Fibroblast of gingiva (primary cell): Measurements from ENCODE around the gene TCN1.
"Not testable (repeated sequence)": the region's sequence is repeated elsewhere in the genome, so short reads cannot be mapped to it uniquely, and the experiment has no call there.

ENCODE experiments used
- DNase-seq: peaks from one replicate; pipeline ENCODE4 v3.0.0-alpha.2; 2011; ENCODE audit warnings: low read depth

TCN1 gene

DNA sequence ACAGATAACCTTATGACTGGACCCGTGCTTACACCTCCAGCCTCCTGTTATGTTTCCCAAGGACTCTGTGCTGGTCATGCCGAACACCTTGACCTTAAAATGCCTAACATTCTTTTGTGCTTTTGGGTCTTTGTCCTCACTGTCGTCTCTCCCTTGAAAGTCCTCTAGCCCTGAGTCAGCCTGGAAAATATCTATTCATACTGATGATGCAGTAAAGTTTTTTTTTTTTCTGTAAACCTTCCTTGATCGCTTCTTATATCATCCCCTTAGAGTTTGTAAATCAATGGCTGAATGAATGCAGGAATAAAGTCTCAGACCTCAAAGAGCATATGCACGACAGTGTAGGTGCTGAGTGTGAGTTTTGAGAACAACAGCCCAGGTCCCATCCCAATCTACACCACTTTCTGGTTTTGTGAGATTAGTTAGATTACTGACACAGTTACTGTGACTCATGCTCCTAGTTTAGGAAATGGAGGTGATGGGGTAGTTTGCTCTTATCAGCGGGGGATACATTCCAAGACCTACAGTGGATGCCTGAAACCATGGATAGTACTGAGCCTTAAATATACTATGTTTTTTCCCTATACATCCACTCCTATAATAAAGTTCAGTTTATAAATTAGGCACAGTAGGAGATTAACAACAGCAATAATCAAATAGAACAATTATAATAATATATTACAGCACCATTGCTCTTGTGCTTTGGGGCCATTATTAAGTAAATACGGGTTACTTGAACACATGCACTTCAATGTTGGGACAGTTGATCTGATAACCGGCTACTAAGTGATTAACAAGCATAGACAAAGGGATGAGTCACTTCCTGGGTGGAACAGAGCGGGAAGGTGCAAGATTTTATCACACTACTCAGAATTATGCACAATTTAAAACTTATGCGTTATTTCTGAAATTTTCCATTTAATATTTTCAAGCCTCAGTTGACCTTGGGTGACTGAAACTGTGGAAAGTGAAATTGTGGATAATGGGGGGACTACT is 8.6 kb downstream of the TCN1 start:
- DNase-seq: no peak

DNA sequence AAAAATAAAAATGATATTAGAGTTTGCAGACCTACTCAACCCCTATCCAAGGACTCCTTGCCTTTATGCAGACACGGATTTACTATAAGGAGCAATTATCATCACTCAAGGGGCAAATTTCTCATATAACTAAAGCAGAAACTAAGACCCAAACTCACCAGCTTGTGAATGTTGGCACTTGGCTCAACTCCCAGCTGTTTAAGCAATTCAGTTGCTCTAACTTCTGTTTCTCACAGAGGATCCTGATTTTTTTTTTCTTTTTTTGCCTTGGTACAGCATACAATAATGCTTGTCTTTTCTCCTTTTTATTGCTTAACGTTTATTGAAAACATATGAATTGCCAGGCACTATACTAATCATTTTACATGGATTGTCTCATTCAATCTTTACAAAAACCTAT is 11.4 kb downstream of the TCN1 start:
- DNase-seq: no peak

DNA sequence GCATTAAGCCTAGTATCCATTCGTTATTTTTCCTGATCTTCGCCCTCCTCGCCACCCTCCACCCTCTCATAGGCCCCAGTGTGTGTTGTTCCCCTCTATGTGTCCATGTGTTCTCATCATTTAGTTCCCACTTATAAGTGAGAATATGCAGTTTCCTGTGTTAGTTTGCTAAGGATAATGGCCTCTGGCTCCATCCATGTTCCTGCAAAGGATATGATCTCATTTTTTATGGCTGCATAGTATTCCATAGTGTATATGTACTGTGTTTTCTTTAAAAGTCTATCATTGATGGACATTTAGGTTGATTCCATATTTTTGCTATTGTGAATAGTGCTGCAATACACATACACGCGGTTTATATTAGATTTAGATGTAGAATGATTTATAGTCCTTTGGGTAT is 14.9 kb downstream of the TCN1 start:
- not testable (repeated sequence) for DNase-seq

DNA sequence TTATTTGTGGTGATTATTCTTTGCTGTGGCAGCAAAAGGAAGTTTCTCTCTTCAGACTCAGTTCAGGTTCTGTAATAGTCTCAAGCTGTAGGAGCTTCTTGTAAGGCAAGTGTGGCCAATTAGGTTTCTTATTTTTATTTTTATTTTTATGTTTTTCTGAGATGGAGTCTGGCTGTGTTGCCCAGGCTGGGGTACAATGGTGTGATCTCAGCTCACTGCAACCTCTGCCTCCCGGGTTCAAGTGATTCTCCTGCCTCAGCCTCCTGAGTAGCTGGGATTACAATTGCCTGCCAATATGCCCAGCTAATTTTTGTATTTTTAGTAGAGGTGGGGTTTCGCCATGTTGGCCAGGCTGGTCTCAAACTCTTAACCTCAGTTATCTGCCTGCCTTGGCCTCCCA is 16.7 kb downstream of the TCN1 start:
- DNase-seq: not testable (repeated sequence)

DNA sequence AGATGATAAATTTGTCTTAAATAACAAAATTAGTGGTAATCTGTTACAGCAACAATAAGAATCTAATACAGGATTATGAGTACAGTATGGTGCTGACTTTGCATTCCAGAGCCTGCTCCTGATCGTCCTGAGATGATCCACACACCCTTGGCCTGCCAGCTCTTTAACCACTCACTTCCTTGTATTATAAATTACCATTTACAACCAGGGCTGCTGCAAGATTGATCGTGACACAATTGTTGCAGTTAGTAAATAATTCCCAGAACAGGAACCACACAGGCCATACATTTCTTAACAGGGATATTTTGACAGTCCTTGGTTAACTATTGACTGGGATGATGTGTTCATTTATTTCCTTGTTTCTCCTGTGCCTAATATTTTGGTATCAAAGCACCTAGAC is 17.2 kb downstream of the TCN1 start:
- DNase-seq: no peak

DNA sequence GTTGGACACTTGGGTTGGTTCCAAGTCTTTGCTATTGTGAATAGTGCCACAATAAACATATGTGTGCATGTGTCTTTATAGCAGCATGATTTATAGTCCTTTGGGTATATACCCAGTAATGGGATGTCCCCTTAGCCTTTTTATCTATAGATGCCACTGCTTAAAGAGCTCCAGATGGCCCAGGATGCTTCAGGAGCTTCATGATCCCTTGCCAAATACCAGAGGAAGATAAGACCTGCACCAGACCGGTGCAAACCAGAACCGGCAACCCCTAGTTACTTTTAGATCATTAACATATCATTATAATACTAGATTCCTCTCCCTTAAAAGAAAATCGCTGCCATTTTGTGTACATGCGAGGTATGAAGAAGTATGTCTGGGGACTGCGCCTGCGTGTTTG is 17.8 kb downstream of the TCN1 start:
- not testable (repeated sequence) for DNase-seq

DNA sequence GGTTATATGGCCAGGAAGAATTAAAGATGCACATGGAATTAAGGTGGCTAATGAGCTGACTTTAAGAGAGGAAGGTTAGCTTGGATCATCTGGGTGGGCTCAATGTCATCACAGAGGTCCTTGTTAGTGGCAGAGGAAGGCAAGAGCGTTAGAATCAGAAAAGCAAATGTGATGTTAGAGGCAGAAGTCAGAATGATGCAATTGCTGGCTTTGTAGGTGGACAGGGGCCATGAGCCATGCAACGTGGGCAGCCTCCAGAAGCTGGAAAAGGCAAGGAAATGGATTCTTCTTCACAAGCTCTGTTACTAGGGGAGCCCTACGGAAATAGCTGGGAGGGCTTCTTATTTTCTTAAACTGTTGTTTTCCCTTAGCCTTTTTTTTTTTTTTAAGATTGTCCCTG is 18.7 kb downstream of the TCN1 start:
- DNase-seq: no peak

DNA sequence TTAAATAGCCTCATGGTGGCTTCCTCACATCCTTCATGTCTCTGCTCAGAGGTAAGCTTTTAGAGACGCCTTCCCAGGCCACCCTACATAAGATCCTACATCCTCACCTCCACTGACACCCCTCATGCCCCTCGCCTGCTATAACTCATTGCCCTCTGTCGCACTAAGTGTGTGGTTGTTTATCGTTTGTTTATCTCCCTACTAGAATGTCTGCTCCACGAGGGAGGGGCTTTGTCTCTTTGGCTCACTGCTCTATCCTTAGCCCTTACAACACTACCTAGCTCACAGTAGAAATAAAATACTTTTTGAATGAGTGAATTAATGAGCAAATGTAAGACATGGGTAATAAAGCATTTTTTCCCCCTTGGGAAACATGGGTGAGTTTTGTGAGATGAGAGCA is 19.7 kb downstream of the TCN1 start:
- no peak for DNase-seq

DNA sequence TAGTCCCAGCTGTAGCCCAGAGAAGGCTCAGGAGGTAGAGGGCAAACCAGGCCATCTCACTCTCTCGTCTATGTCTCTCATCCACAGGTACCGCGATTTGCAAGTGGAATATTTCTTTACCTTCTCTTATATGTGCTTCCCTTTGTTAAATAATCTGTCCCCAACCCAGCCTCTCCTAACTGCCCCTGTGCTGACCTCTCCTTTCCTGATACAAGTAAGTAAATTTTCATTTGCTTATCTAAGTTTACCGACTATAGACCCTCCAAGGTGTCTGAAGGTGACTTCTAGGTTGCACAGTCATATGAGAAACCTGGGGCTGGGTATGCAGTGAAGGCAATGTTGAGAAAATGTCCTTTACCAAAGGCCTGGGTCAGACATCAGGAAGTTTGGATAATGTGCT is 20.9 kb downstream of the TCN1 start, which contains the start of gene CBLIF:
Gene CBLIF, minus strand, starts transcription at position 101 of the 400 bp plus-strand sequence. Its CDS starts 46 bp downstream, at position 55.
- DNase-seq: no peak

DNA sequence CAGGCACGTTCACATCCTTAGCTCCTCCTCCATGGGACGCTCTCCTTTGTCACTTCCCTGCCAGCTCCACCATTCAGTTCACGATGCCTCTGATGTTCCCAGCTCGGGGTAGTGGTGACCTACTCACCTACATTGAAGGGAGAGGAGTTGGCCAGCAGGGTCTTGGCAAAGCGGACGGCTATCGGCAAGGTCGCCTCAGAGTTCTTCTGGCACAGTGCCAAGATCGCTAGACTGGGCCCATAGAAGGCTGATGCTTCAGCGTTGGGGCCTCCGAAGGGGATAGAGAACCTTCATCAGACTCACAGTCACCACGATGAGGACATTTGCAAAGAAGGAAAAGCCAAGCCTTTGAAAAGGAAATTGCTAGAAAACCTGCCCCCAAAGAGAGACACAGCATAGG is 24.0 kb downstream of the TCN1 start:
- DNase-seq: no peak

DNA sequence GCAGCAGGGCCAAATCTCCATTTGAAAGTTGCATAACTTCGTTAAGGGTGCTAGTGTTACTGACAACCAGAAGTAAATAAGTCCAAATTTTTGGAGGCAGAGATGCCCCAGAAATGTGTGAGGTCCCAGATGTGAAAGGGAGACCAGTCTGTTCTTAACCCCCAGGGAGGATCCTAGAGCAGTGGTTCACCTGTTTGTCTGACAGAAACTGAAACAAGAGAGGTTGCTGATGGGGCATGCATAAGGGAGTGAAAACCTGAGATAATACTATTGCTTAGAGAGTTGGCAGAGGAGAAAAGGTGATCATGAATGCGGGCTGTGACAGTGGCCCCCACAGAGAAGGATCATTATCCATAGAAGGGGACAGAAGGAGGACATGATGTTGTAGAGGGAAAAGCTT is 24.8 kb downstream of the TCN1 start:
- no peak for DNase-seq

DNA sequence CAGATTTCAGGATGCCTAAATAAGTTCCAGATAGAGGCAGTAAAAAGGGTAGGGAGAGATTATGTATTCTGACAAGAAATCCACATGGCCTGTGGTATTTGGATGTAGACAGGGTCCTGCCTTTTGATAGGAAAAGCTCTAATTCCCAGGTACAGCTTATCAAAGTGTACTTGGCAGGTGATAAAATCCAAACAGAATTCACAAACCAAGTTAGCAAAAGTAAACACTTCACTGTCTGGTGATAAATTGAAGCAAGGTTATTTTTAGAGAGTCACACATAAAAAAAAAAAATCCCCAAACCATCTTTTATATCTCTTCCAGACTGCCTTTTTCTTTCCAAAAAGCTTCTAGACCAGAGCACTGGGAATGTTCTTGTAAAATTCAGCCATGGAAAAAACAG is 26.7 kb downstream of the TCN1 start:
- no peak for DNase-seq

DNA sequence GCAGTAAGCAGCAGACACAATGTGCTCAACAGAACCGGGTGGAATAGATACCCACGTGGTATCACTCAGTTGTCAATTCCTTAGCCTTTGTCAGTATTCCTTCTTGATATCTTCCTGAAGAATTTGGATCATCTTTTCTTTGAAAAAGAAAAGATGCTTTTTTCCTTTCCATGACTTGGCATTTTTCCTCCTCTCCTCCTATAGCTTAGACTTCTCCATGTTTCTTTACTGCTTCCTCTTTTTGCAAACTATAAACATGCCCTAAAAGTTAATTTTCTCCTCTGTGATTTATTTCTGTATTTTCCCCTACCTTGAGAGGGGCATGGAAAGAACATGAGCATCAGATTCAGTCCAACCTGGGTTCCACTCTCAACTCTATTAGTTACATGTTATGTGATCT is 32.7 kb downstream of the TCN1 start:
- no peak for DNase-seq

DNA sequence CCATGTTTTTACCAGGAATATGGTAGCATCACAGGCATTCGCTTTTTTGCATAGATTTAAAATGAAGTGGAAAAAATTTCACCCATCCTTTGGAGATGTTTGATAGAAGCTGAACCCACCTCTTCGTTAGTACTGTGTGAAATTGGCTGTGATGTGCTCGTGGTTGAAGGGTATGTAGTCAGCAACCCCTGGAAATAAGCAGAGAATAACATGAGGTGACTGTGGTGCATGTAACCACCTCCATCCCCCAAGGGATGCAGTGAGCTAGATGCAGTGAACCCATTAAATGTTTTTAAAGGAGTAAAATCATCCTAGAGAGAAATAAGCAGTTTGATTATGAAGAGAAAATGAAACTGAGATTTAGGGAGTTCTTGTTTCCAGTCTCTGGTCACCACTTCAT is 36.9 kb downstream of the TCN1 start:
- no peak for DNase-seq

DNA sequence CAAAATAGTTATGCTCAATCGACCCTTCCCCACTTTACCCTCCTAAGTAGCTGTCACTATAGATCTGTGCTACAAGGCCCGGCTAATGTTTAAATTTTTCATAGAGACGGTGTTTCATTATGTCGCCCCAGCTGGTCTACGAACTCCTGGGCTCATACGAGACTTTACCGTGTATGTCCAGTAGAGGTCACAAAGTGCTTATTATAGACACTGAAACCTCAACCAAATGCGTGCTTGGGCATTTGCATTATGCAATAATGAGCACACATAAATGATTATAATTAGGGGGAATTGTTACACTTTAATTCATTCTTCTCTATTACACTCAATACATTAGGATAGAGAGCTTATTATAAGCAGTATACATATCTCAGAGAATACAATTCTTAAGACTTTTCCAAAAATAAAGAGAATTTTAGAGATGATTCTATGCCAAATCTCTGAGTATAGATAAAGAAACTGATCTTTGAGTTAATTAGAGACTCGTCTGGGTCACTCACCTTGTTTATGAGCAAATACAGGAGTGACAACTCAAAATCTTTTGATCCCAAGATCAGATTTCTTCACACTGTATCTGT is 43.2 kb downstream of the TCN1 start:
- peak; percentile 52 for DNase-seq

DNA sequence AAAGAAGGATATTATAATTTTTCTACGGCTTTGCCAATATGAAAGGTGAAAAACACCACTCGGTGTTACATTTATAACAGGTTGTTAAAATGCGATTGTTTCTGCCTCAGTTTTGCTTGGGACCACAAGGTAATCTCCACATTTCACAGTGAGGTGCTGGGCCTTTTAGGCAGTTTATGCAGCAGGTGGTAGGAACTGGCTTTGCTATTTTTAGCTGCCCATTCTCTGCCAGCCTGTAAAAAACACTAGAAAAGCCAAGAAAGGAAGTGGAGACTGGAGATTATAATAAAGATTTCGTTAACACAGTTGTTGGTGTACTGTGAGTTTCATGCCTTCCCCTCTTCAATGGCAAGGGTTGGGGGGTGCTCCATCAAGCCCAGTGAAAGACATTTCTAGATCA is 47.7 kb downstream of the TCN1 start:
- no peak for DNase-seq

DNA sequence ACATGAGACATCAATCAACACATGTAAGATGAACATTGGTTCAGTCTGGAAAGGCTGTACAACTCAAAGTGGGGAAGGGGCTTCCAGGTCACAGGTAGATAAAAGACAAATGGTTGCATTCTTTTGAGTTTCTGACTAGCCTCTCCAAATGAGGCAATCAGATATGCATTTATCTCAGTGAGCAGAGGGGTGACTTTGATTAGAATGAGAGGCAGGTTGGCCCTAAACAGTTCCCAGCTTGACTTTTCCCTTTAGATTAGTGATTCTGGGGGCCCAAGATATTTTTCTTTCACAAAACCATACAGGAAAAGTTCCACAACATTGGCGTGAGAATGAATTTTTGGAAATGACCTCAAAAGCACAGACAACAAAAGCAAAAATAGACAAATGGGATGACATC is 49.9 kb downstream of the TCN1 start:
- not testable (repeated sequence) for DNase-seq

DNA sequence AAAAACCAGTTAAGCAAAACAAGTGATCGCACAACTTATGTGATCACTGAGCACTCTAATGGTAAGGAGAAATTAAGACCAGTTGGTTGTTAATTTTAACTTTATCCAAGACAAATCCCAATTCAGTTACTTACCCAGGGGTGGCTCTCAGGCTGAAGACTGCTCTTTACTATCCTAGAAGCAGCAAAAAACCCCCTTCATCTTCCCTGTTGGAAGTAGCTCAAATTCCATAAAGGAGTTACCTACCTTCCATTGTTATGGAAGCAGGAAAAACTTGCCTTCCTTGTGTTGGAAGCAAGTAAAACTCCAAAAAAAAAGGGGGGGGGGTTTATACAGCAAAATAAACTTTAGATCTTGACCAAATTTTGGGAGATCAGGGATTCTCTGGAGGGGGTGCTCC is 50.5 kb downstream of the TCN1 start:
- DNase-seq: no peak

DNA sequence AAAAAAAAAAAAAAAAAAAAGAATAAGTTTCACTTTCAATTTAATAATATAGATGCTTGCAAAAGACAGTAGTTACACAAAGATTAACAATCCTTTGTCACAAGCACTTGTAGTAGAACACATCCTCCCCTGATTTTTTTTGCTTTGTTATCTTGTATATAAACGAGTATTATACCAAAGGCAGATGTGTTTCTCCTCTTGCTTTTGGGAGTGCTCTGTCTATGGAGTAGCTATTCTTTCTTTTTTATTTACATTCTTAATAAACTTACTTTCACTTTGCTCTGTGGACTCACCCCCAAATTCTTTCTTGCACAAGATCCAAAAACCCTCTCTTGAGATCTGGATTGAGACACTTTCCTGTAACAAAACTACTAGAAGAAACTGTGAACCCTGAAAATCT is 52.3 kb downstream of the TCN1 start:
- DNase-seq: no peak

DNA sequence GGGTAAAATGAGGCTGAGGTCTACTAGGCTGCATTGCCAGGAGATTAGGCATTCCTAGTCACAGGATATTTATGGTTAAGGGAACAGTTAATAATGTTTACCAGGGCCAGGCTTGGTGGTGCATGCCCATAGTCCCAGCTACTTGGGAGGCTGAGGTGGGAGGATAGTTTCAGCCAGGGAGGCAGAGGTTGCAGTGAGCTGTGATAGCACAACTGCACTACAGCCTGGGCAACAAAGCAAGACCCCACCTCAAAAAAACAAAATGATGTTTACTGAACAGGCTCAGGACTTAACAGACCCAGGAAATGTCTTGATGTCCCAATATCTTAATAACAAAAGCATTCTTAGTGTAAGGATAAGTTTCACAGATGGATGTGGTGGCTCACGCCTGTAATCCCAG is 52.9 kb downstream of the TCN1 start:
- DNase-seq: no peak

DNA sequence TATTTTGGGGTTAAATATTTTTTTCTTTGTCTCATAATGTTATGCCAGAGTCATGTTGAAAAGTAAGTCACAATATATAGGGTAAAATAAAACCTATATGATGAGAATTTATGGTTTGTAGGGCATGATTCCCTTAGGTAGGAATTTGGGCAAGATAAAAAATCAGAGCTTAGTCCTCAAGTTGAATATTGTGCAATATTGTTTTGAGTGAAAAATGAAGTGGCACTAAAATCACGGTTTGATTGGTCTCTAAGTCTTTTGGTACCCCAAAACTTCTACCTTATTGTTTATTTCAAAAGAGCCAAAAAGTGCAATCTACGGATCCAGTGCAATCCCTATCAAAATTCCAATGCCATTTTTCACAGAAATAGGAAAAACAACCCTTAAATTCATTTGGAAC is 54.1 kb downstream of the TCN1 start:
- DNase-seq: no peak

DNA sequence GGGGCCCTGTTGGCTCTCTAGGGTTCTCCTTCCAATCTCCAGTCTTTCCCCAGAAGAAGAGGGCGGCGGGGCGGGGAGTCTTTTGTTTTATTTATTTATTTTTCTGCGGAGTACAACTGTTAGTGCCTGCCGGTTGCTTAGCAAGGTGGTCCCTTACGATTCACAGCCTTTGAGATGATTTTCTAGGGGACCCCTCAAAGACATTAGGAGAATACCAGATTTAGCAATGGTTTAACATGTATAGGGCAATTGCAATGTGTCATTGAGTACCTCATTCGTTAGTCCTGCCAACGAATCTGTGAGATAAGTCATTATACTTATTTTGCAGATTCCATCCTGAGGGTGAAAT is 55.4 kb downstream of the TCN1 start:
- DNase-seq: no peak

DNA sequence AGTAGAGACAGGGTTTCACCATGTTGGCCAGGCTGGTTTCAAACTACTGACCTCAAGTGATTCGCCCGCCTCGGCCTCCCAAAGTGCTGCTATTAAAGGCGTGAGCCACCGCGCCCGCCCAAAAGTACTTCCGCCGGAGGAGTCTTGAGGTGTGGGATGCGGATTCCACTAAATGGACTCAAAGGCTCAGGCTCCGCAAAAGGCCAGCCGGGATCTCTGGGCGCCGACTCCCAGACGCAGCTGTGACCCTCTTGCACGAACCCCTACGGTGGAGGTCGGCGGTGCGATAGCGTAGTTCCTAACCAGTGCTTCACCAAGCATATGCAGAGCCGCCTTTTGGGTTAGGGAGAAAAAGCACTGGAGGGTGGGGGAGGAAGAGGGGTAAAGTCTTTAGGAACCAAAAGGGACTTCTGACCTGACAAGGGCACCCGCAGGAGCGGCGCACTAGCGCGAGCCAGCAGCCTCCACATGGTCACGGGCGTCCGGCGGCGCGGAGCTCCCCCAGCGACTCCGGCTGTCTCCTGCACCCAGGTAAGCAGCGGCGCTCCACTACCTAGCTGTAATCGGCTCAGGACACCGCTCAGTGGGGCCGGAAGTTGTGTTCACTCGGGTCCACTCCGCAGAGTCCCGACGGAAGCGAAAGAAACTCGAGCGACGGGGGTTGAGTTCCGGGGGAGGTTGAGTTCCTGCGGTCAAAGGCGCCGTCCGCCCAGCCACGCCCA is 55.9 kb downstream of the TCN1 start, which contains the start of gene MRPL16:
Gene MRPL16, minus strand, starts transcription at position 590 of the 722 bp plus-strand sequence. Its CDS starts 120 bp downstream, at position 470.
- peak; percentile 86 for DNase-seq
